ENCODE data around the gene APOL3.

Gene APOL3

DNA sequence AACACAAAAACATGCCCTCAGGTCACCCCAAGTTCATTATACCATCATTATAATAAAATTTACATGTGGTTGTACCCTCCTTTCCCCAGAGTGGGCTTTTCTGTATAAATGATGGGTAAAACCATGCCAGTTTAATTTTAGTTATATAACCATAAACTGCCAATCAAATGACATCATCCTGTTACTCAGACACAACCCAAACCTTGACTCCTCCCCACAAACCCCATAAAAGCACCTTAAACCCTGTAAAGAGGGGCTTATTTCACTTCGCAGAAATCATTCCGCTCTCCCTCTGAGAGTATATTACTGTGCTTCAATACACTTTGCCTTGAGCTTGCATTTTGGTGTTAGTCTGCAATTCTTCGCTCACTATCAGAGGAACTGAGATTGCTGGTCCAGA lies 5.5 kb upstream of the APOL3 start:
- H3K4me3 ChIP-seq (ENCODE audit: low read depth, low read length): no peak overlapping the region
- TF ChIP-seq, protein P1, sequence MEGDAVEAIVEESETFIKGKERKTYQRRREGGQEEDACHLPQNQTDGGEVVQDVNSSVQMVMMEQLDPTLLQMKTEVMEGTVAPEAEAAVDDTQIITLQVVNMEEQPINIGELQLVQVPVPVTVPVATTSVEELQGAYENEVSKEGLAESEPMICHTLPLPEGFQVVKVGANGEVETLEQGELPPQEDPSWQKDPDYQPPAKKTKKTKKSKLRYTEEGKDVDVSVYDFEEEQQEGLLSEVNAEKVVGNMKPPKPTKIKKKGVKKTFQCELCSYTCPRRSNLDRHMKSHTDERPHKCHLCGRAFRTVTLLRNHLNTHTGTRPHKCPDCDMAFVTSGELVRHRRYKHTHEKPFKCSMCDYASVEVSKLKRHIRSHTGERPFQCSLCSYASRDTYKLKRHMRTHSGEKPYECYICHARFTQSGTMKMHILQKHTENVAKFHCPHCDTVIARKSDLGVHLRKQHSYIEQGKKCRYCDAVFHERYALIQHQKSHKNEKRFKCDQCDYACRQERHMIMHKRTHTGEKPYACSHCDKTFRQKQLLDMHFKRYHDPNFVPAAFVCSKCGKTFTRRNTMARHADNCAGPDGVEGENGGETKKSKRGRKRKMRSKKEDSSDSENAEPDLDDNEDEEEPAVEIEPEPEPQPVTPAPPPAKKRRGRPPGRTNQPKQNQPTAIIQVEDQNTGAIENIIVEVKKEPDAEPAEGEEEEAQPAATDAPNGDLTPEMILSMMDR (IDR thresholded peaks at IDR 0.05; ENCODE audit: borderline replicate concordance, insufficient read depth, low read depth, low read length): no peak

DNA sequence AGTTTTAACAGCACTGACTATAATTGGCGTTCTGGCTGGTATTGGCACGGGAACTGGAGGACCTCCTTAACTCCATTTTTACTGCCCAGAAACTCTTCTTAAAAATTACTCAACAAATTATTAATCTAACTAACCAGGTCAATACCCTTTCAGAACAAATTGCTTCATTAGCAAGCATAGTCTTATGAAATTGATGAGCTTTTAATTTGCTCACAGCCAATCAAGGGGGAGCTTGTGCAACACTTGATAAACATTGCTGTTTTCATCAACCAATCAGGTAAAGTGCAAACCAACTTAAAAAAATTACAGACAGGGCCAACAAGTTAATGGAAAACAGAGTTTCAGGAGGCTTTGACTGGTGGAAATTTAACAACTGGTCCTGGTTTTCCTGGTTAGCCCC lies 4.6 kb upstream of the APOL3 start:
- no peak overlapping the region for H3K4me3 ChIP-seq (ENCODE audit: low read depth, low read length)
- TF ChIP-seq, protein P1 (IDR thresholded peaks at IDR 0.05; ENCODE audit: borderline replicate concordance, insufficient read depth, low read depth, low read length): no peak

DNA sequence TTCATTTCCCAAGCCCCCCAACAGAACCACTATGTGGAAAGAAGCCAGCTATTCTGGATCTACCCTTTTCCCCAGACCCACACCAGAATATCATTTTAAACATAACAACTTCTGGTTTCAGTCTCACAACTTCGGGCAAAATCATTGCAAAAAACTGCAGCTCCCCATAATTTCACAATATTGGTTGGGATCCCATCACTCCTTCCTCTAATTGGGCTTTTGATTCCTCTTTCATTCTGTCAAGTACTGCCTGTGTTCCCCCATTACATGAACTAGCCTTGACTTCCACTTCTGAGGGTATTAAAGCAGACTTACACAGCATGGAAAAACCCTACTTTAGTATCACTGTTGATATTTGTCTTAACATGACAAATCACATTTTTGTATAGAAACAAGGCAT lies 4.1 kb upstream of the APOL3 start:
- no peak overlapping the region for H3K4me3 ChIP-seq (ENCODE audit: low read depth, low read length)
- TF ChIP-seq, protein P1 (IDR thresholded peaks at IDR 0.05; ENCODE audit: borderline replicate concordance, insufficient read depth, low read depth, low read length): no peak

DNA sequence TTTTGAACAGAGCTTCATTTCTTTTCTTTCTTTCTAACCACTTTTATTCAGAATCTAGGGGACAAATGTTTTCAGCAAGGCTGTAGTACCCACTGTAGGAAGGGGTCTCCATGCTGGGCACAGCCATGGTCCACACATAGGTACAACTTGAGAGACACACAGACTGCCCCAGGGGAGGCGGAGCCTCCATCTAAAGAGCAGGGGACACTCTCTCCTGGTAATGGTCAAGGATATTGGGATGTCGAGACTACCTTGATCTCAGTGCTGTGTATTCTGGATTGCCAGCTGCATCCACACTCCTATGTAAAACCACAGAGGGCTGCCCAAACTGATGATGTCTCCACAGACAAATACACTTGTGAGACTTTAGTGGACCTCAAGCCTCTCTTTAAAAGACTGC lies 2.9 kb upstream of the APOL3 start:
- TF ChIP-seq, protein P1 (IDR thresholded peaks at IDR 0.05; ENCODE audit: borderline replicate concordance, insufficient read depth, low read depth, low read length): no peak
- H3K4me3 ChIP-seq (ENCODE audit: low read depth, low read length): no peak overlapping the region

DNA sequence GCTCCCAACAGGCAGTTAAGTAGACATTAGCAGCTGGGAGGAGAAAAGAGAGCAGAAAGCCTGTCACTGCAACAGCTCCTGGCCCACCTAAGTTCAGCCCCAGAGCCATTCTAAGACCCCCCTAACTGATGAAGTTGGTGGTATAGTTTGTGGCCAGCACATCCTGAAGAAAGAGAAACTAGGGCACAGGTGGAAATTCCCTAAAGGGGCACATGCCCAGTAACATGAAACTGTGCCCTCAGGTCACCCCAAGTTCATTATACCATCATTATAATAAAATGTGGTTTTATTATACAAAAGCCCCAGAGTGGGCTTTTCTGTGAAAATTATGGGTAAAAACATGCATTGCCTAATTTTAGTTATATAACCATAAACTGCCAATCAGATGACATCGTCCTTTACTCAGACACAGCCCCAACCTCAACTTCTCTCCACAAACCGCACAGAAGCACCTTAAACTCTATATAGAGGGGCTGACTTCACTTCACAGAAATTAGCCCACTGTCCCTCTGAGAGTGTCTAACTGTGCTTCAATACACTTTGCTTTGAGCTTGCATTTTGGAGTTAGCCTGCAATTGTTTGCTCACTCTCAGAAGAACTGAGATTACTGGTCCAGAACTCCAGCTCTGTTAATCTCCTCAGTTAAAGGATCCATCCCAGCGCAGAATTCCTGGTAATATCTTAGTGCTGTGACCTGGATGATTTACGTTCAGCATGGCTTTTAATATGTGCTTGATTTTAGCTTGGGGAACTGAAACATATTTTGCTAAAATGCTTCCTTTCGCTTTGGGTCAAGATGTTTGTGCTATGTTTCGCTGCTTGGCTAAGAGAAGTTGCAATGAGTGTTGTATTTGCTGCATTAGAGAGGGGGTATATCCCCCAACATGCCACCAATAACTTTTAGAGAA lies 1.8 kb upstream of the APOL3 start:
- peak overlapping the region; percentile 28 for H3K4me3 ChIP-seq (ENCODE audit: low read depth, low read length)
- TF ChIP-seq, protein P1 (IDR thresholded peaks at IDR 0.05; ENCODE audit: borderline replicate concordance, insufficient read depth, low read depth, low read length): no peak

DNA sequence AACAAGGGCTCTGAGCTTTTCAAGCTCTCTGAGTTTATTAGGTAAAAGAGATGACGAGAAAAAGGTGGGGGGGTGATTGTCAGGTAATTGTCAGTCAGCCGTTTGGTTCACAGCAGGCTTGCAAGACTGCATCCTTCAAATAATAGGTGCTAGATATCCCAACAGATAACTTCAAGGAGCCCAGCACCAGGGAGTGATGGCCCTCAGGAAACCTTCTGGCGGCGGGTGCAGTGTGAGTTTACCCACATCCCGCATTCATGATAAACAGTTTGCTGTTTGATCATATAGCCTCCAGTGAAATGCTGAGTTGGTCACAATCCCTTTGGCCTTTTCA lies 1.2 kb upstream of the APOL3 start:
- H3K4me3 ChIP-seq (ENCODE audit: low read depth, low read length): peak overlapping the region; percentile 15

DNA sequence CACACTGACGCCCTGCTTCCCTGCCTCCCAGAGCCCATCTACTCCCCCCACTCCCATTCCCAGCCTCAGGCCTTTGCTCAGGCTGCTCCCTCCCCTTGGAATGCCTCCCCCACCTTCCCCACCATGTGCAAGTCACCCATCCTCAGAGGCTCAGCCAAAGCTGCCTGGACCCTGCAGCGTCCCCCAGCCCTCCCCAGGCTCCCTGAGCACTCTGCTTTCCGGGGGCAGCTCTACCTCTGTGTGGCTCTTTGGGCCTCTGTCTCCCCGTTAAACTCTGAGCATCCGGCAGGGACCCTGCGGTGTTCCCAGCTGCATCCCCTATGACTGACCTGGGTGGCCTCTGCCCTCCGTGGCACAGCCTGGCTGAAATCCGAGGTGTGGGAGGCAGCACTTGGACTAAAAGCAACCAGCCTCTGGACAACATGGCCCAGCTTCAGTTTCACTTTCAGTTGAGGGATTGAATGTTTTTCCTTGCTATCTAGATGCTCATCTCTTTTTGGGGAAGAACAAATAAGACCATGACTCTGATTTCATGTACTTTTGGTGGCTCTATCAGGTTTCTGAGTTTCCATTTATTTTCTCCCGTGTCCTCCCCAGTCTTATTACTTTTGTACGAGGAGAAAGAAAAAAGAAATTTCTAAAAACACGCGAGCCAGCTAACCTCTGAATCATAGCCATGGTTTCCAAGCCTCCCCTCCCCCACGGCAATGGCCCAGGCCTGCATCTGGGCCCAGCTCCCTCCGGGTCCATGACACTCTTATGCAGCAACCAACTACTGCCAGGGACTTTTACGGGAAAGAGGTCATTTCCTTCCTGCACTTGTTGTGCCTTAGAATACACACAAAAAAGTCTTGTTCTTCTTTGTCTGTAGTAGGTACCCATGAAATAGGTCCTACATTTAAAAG lies 3.8 kb downstream of the APOL3 start:
- peak overlapping the region; percentile 36 for H3K4me3 ChIP-seq (ENCODE audit: low read depth, low read length)
- TF ChIP-seq, protein P1 (IDR thresholded peaks at IDR 0.05; ENCODE audit: borderline replicate concordance, insufficient read depth, low read depth, low read length): no peak

All from GM12875 (cell line).